Astrocyte (in vitro differentiated cells and primary cell): Measurements from ENCODE around the gene ME3. TPM values are rescaled to one million over a fixed set of nuclear protein-coding genes. Genes with fewer than 3 reads are reported as not detected.

Experiments used
- DNase-seq: peaks from one replicate; pipeline ENCODE4 v3.0.0-alpha.2; 2010; ENCODE audit warnings: low read depth
- FAIRE-seq: peaks from 2 replicates; lab custom pipeline; 2011; peaks lifted over from hg19 to GRCh38; lab: Jason Lieb, UNC
- H2AFZ ChIP-seq: 2 replicates; pipeline ENCODE4 v1.6.0; 2012; ENCODE audit warnings: low read depth, low read length, inconsistent platforms
- H3K27ac ChIP-seq: 2 replicates; pipeline ENCODE4 v1.5.1; 2011; ENCODE audit warnings: low read depth, low read length, inconsistent platforms
- H3K27me3 ChIP-seq: 2 replicates; pipeline ENCODE4 v1.6.0; 2011; ENCODE audit warnings: low read length, inconsistent platforms; ENCODE audit not compliant: insufficient read depth
- H3K36me3 ChIP-seq: 2 replicates; pipeline ENCODE4 v1.5.1; 2011; ENCODE audit warnings: low read length, inconsistent platforms; ENCODE audit not compliant: insufficient read depth
- H3K4me1 ChIP-seq: 2 replicates; pipeline ENCODE4 v1.5.1; 2011; ENCODE audit warnings: low read length, inconsistent platforms; ENCODE audit not compliant: insufficient read depth
- H3K4me2 ChIP-seq: 2 replicates; pipeline ENCODE4 v1.6.0; 2012; ENCODE audit warnings: low read length, inconsistent platforms
- H3K4me3 ChIP-seq: 2 replicates; pipeline ENCODE4 v1.5.1; 2011; ENCODE audit warnings: low read depth, mild to moderate bottlenecking, low read length, inconsistent platforms; ENCODE audit not compliant: insufficient read depth
- H3K79me2 ChIP-seq: 2 replicates; pipeline ENCODE4 v1.6.0; 2012; ENCODE audit warnings: mild to moderate bottlenecking, low read length, inconsistent platforms; ENCODE audit not compliant: insufficient read depth
- H3K9ac ChIP-seq: 2 replicates; pipeline ENCODE4 v1.6.0; 2012; ENCODE audit warnings: mild to moderate bottlenecking, low read length, inconsistent platforms
- H3K9me3 ChIP-seq: 2 replicates; pipeline ENCODE4 v1.5.1; 2012; ENCODE audit warnings: low read depth, mild to moderate bottlenecking, low read length, inconsistent platforms; ENCODE audit not compliant: insufficient read depth
- H4K20me1 ChIP-seq: 2 replicates; pipeline ENCODE4 v1.6.0; 2012; ENCODE audit warnings: low read length, inconsistent platforms; ENCODE audit not compliant: insufficient read depth
- H3K27ac Mint-ChIP-seq: one replicate; pipeline ENCODE4 v1.8.0; 2021; ENCODE audit warnings: mild to moderate bottlenecking, mixed read lengths; ENCODE audit not compliant: unreplicated experiment
- H3K27me3 Mint-ChIP-seq: one replicate; pipeline ENCODE4 v1.8.0; 2021; ENCODE audit warnings: low read depth, mixed read lengths; ENCODE audit not compliant: unreplicated experiment
- H3K36me3 Mint-ChIP-seq: one replicate; pipeline ENCODE4 v1.8.0; 2021; ENCODE audit warnings: low read depth, mixed read lengths; ENCODE audit not compliant: unreplicated experiment
- H3K4me1 Mint-ChIP-seq: one replicate; pipeline ENCODE4 v1.8.0; 2021; ENCODE audit warnings: low read depth, mixed read lengths; ENCODE audit not compliant: unreplicated experiment
- H3K4me3 Mint-ChIP-seq: one replicate; pipeline ENCODE4 v1.8.0; 2021; ENCODE audit warnings: mild to moderate bottlenecking, moderate library complexity, mixed read lengths; ENCODE audit not compliant: unreplicated experiment
- H3K9me3 Mint-ChIP-seq: one replicate; pipeline ENCODE4 v1.8.0; 2021; ENCODE audit warnings: mild to moderate bottlenecking, mixed read lengths; ENCODE audit not compliant: unreplicated experiment
- EZH2 ChIP-seq: IDR thresholded peaks from 2 replicates; pipeline ENCODE4 v1.6.1; 2012; ENCODE audit warnings: mild to moderate bottlenecking, low read length, inconsistent platforms; ENCODE audit not compliant: insufficient read depth
- total RNA-seq: library from RNA; stranded (reverse); gene quantifications from 2 replicates; pipeline ENCODE4 v1.2.1, GENCODE V29; 2021
- TF ChIP-seq, protein P1 (sequence below): IDR thresholded peaks from 2 replicates; pipeline ENCODE4 v1.5.1; 2011; ENCODE audit warnings: low read depth, mild to moderate bottlenecking, inconsistent platforms, low read length, moderate library complexity; ENCODE audit not compliant: insufficient read depth

ME3 gene
- total RNA-seq, 1 donor from 2014 or later = 28.6 TPM

GRCh38 chr11:86475027-86475426 is 197.4 kb downstream of the ME3 start:
- no peak for TF ChIP-seq EZH2
- TF ChIP-seq, protein P1, sequence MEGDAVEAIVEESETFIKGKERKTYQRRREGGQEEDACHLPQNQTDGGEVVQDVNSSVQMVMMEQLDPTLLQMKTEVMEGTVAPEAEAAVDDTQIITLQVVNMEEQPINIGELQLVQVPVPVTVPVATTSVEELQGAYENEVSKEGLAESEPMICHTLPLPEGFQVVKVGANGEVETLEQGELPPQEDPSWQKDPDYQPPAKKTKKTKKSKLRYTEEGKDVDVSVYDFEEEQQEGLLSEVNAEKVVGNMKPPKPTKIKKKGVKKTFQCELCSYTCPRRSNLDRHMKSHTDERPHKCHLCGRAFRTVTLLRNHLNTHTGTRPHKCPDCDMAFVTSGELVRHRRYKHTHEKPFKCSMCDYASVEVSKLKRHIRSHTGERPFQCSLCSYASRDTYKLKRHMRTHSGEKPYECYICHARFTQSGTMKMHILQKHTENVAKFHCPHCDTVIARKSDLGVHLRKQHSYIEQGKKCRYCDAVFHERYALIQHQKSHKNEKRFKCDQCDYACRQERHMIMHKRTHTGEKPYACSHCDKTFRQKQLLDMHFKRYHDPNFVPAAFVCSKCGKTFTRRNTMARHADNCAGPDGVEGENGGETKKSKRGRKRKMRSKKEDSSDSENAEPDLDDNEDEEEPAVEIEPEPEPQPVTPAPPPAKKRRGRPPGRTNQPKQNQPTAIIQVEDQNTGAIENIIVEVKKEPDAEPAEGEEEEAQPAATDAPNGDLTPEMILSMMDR = no peak
- Histone ChIP-seq H4K20me1 (no peaks in the 10 kb centered on the region), H3K9ac (no peak overlapping the region), H2AFZ (no peak overlapping the region), H3K79me2 (no peaks in the 10 kb centered on the region), H3K4me2 (no peak overlapping the region), H3K36me3 (no peaks in the 10 kb centered on the region), H3K4me3 (no peak overlapping the region), H3K27me3 (no peaks in the 10 kb centered on the region), H3K4me1 (peaks cover 21% of the 10 kb centered on the region), H3K9me3 (no peaks in the 10 kb centered on the region), H3K27ac (no peak overlapping the region)
- Mint-ChIP-seq H3K4me1 (peaks cover 29% of the 10 kb centered on the region), H3K36me3 (peaks cover 7% of the 10 kb centered on the region), H3K27ac (no peak overlapping the region), H3K4me3 (no peak overlapping the region), H3K9me3 (peaks cover 5% of the 10 kb centered on the region), H3K27me3 (no peaks in the 10 kb centered on the region)
- DNase-seq (no peak), FAIRE-seq (no peak)

DNA sequence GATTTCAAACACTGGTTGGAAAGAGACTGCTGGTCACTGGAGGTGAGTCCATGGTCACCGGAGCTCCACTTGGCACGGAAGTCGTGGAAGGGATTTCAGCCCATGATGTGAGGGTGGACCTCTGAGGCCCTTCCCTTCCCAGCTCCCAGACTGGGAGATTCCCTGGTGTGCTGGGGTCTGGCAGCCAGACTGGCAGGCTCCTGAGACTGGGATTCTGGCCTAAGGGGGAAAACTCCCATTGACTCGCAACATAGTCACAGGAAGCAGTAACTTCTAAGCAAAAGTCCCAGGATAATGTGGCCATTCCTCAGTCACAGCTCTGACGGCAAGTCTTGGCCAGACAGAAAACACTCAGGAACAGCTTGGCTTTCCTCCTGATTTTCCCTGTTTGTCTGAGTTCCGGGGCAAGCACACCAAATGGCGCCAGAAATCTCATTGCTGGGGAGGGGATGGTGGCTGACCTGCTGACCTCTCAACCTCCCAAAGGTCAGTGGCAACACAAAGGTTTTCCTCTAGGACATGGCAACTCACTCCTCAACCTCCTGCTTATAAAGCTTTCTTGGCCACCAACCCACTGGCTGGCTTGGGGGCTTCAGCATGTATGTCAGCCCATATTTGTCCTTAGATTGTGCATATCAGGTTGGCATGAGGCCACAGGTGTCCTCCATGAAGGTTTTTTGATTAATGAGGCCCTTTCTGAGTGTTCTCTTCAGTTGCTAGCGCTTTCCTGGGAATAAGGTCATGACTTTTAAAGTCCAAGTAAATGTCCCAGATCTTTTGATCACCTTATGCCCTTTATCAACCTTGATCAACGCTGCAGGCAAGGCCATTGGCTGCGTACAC is 198.2 kb downstream of the ME3 start:
- FAIRE-seq (no peak), DNase-seq (no peak)
- H3K4me3 Mint-ChIP-seq = no peak overlapping the region
- H3K27me3 Mint-ChIP-seq = no peaks in the 10 kb centered on the region
- peaks cover 35% of the 10 kb centered on the region for H3K4me1 Mint-ChIP-seq
- H3K27ac Mint-ChIP-seq = no peak overlapping the region
- Histone ChIP-seq H3K4me2 (no peak overlapping the region), H3K79me2 (no peaks in the 10 kb centered on the region), H3K4me1 (peaks cover 21% of the 10 kb centered on the region), H3K27me3 (no peaks in the 10 kb centered on the region), H3K9ac (no peak overlapping the region), H4K20me1 (no peaks in the 10 kb centered on the region), H3K36me3 (no peaks in the 10 kb centered on the region), H3K9me3 (no peaks in the 10 kb centered on the region), H2AFZ (peak overlapping the region; percentile 36), H3K27ac (peak overlapping the region; percentile 13), H3K4me3 (no peak overlapping the region)
- no peak for TF ChIP-seq EZH2
- TF ChIP-seq, protein P1 = no peak
- peaks cover 5% of the 10 kb centered on the region for H3K9me3 Mint-ChIP-seq
- H3K36me3 Mint-ChIP-seq = peaks cover 7% of the 10 kb centered on the region
